GM21526 (cell line): ENCODE data around the gene FAM72B.
"Not testable (repeated sequence)": the region's sequence is repeated elsewhere in the genome, so short reads cannot be mapped to it uniquely, and the experiment has no call there.

Experiments
- ATAC-seq: cut with Tn5 transposase; IDR thresholded peaks from one replicate; pipeline ENCODE4 v1.9.1; 2021; ENCODE audit warnings: moderate library complexity; ENCODE audit not compliant: unreplicated experiment, low FRiP score

FAM72B gene

DNA sequence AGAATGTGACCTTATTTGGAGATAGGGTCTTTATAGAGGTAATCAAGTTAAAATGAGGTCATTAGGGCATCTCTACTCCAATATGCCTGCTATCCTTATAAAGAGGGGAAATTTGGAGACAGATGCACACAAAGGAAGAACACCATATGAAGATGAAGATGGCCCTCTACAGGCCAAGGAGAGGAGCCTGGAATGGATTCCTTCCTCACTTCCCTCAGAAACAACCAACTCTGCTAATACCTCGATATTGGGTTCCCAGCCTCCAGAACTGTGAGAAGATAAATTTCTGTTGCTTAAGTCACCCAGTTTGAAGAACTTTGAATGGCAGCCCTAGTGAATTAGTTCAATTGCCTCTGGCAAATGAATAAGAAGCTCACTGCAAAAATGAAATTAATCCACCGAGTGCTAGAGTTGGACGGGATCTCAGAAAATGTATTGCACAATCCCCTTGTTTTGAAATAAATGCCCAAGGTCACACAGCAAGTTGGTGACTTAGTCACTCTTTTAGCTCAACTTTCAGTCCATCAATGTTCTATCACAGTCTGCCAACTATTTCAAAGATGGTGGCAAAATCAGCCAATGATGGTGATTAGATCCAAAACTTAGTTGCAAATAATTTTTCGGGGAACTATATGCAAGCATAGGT, 27.1 kb downstream of the FAM72B start:
- not testable (repeated sequence) for ATAC-seq

DNA sequence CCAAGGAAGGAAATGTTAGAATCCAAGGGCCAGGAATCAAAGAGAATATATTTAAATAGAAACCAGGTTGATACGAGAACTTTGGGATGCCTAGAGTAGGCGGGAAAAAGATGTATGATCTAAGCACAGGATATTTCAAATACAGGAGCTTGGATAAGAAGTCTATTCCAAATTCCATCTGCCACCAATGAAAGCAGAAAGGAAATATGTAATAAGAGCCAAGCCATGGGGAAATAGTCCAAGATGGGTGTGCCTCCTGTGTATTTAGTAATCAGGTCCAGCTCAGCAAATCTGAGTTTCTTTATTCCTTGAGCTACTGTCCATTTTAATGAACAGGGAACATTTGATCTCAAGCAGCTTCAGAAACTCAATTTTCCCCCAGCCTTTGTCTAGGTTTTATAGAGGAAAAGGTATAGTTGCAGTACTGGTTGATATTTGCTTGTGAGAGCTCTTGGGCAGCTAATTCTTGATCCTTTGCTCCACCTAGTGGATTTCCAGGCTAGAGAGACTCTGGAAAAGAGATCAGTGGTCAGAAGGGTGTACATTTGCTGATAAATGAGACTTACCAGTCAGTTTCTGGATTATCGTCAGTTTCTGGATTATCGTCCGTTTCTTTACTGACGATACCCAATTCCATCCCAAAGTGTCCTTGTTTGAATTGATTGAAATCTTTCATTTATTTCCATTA, 28.3 kb downstream of the FAM72B start:
- ATAC-seq = not testable (repeated sequence)

DNA sequence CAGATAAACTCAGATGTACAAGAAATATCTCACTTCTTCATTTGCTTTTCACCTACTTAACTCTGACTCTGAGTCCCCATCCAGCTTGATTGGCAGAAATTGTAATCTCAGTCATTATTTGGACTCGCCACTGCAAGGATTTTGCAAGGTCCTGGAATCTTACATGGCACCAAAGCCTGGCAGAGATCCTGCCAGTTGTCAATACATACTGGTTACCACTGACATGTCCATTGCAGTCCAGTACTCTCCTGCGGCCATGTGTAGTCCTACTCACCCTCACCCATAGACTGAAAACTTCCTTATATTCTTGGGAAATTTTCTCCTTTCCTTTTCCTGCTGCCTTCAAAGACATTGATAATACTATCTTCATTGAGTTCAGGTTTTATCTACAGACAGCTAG, 29.3 kb downstream of the FAM72B start:
- not testable (repeated sequence) for ATAC-seq

DNA sequence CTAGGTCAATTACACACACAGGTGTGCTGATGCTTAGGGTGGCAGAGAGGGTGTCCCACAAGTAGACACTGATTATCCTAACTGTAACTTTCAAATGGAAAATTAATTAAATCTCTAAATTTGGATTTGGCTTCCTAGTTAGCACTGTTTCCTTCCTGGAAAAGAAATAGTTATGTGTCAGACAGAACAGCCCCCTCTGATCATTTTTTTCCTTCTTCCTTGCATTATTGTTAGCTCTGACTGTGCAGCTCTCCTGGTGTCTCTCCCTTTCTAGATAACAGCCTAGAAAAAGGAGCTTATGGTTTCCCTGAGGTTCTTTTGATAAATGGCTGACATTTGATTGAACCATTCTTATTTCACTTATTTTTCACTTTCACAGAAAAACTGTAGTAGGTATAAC, 31.4 kb downstream of the FAM72B start:
- not testable (repeated sequence) for ATAC-seq

DNA sequence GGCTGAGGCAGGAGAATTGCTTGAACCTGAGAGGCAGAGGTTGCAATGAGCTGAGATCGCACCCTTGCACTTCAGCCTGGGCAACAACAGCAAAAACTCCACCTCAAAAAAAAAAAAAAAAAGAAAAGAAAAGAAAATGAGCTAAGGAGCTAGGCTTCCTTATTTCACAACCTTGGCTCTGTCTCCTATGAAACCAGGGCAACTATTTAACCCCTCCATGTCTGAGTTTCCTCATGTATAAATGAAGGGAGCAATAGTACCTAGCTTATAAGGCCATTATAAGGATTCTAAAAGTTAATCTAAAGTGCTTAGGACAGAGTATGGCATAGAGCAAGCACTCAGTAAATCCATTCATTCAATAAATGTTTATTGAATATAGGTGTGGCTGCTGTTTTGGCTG, 32.8 kb downstream of the FAM72B start:
- not testable (repeated sequence) for ATAC-seq

DNA sequence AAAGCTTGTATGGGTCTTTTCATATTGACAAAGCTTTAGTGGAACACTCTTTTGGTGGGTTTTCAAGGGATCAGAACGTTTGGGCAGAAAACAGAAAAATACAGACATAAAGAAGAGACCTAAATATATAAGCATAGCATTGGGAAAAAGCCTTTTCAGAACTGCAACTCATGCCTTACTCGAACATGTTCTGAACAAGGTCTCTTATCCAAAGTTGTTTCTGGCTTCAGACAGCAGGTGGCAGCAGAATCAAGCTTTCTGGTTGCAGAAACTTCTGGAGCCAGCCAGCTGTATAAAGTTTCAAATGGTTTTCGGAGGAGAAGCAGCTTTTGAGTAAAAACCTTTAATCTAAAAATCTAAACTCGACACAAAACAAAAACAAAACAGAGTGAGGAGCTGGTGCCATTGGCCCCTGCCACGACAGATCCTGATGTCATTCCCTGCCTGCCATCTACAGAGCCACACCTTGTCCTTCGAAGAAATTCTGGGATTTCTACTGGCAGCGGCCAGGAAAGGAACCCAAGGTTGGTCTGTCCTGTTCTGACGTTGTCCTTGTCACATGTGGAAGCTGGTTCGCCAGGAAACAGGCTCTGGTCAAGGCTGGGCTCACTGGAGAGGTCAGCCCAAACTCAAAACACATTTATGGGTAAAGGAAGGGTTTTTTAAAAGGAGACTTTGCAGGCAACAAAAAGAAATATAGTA, 35.5 kb downstream of the FAM72B start:
- not testable (repeated sequence) for ATAC-seq

DNA sequence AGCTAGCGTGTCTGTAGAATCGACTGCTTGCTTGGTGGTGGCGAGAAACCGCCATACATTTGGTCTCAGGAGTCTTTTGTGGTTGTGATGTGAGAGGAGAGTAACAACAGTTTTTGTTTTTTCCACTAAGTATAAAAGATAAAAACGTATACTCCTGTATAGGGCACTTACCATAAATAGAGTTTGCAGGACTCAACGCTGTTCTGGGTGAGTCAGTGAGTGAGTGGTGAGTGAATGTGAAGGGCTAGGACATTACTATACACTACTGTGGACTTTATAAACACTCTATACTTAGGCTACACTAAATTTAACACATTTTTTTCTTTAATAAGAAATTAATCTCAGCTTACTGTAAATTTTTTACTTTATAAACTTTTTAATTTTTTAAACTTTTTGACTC, 43.7 kb downstream of the FAM72B start:
- ATAC-seq = not testable (repeated sequence)

DNA sequence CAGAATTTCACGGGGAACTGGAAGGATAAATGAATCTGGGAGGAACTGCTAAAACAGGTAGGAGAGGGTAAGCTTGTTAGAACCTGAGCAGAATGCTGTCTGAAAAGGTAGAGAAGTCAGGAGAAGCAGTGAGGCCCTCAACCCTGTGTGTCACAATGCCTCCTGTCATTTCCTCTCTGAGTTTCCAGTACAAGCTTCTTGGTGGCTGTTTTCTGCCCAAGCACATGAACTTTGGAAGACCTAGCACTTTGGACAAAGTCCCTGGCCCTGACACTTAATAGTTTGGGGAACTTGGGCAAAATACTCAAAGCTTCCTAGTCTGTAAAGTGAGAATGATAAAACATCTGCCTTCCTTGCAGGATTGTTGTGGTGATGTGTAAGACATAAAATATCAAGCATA, 52.6 kb downstream of the FAM72B start:
- ATAC-seq = not testable (repeated sequence)

DNA sequence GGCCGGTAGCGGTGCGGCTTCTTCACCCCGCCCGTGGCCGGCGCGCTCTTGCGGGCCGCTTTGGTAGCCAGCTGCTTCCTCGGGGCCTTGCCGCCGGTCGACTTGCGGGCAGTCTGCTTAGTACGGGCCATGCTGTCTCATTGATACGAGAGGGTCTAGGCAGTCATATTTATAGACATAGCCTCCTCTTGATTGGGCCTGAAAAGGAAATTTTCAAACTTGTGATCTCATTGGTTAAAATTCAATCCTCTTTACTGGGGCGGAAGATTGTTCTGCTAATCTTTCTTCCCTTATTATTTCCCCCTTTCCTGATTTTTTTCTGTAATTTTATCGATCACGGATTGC, 65.7 kb downstream of the FAM72B start:
- ATAC-seq = not testable (repeated sequence)
